Duodenal mucosa (tissue), 2 donors: ENCODE data around the gene FBXO17.

Experiments
- H3K27ac ChIP-seq: one replicate; pipeline ENCODE4 v1.7.0; 2013; ENCODE audit warnings: low read depth, low read length
- H3K27me3 ChIP-seq, 2 donors: one replicate each; pipeline ENCODE4 v1.7.0; 2013; ENCODE audit warnings: low read length in 2 of 2, control low read depth in 1 of 2; ENCODE audit not compliant: insufficient read depth in 2 of 2, control insufficient read depth in 1 of 2
- H3K36me3 ChIP-seq, 2 donors: one replicate each; pipeline ENCODE4 v1.7.0; 2013; ENCODE audit warnings: low read length in 2 of 2, control low read depth in 1 of 2; ENCODE audit not compliant: insufficient read depth in 2 of 2, control insufficient read depth in 1 of 2
- H3K4me1 ChIP-seq, 2 donors: one replicate each; pipeline ENCODE4 v1.7.0; 2013; ENCODE audit warnings: low read length in 2 of 2, control low read depth in 1 of 2; ENCODE audit not compliant: insufficient read depth in 2 of 2, control insufficient read depth in 1 of 2
- H3K4me3 ChIP-seq, 2 donors: one replicate each; pipeline ENCODE4 v1.7.0; 2013; ENCODE audit warnings: low read length in 2 of 2, low read depth in 1 of 2
- H3K9ac ChIP-seq, 2 donors: one replicate each; pipeline ENCODE4 v1.7.0; 2013; ENCODE audit warnings: low read length in 2 of 2, low read depth in 1 of 2
- H3K9me3 ChIP-seq, 2 donors: one replicate each; pipeline ENCODE4 v1.7.0; 2013; ENCODE audit warnings: low read length in 2 of 2, control low read depth in 1 of 2; ENCODE audit not compliant: control insufficient read depth in 1 of 2

Gene FBXO17

DNA sequence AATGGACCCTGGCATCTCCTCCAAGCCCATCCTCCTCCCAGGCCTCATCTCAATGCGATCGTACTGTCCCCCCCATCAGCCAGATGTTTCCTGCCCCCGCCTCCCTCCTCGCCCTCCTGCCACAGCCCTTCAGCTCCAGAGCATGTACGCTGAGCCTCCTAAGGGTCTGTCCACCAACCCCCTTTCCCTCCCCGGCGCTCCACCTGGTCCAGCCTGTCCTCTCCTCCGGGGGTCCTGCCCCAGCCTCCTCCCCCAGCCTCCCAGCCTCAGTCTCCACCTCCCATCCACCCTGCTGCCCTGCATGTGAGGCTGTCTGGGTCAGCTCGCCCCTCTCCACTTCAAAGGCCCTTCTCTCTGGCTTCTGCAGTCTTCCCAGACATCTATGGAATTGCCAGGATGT is 80.6 kb downstream of the FBXO17 start:
- Histone ChIP-seq H3K27ac (no peak overlapping the region), H3K4me3 (no peak overlapping the region), H3K27me3 (no peaks in the 10 kb centered on the region), H3K36me3 (peaks cover 0 to 10% of the 10 kb centered on the region in 2 donors), H3K4me1 (peaks cover 11 to 12% of the 10 kb centered on the region in 2 donors), H3K9ac (no peak overlapping the region), H3K9me3 (no peaks in the 10 kb centered on the region)

GRCh38 chr19:38893341-38893771 is 82.2 kb downstream of the FBXO17 start:
- no peaks in the 10 kb centered on the region for H3K27me3 ChIP-seq
- no peak overlapping the region for H3K4me3 ChIP-seq
- peaks cover 4 to 6% of the 10 kb centered on the region in 2 donors for H3K4me1 ChIP-seq
- peaks cover 12 to 26% of the 10 kb centered on the region in 2 donors for H3K36me3 ChIP-seq
- no peak overlapping the region for H3K27ac ChIP-seq
- no peak overlapping the region for H3K9ac ChIP-seq
- no peaks in the 10 kb centered on the region for H3K9me3 ChIP-seq

DNA sequence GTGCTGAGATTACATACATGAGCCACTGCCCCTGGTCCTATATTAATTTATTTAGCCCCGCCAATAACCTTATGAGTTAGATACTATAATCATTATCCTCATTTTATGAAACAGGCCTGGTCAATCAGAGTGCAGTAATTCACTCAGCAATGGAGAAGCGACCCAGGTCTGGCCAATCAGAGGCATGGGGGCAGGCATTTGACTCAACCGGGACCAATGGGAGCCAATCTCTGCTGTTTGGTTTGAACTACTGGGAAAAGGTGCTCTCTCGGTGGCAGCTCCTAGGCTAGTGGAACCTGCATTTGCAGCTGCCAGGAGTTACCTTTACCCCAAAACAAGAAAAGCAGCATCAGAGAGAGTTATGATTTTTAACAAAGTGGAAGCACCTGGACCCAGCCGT is 82.7 kb downstream of the FBXO17 start:
- H3K27me3 ChIP-seq = no peaks in the 10 kb centered on the region
- no peak overlapping the region for H3K27ac ChIP-seq
- H3K4me1 ChIP-seq = peaks cover 0 to under 1% of the 10 kb centered on the region in 2 donors
- no peaks in the 10 kb centered on the region for H3K9me3 ChIP-seq
- H3K9ac ChIP-seq = no peak overlapping the region
- no peak overlapping the region for H3K4me3 ChIP-seq
- H3K36me3 ChIP-seq = peaks cover 14 to 27% of the 10 kb centered on the region in 2 donors

- Histone ChIP-seq H3K27ac (no peak overlapping the region), H3K9me3 (no peaks in the 10 kb centered on the region), H3K4me3 (no peak overlapping the region), H3K4me1 (no peaks in the 10 kb centered on the region), H3K36me3 (peaks cover 14 to 27% of the 10 kb centered on the region in 2 donors), H3K27me3 (no peaks in the 10 kb centered on the region), H3K9ac (no peak overlapping the region)
Observed at GRCh38 chr19:38891771-38892170, 83.8 kb downstream of the FBXO17 start.
